HEK293 (cell line): ENCODE measurements around the gene MRGPRX3.
A peak's percentile ranks its signal among the peaks of the same experiment; 100 is the strongest.

Experiments used
- AEBP2 ChIP-seq: fragments of 450-650 bp; formaldehyde crosslinking; IDR thresholded peaks from 2 replicates; pipeline ENCODE4 v1.5.1; 2016; ENCODE audit warnings: missing biosample characterization, missing genetic modification characterization, borderline replicate concordance
- ATF2 ChIP-seq: fragments of 450-650 bp; formaldehyde crosslinking; IDR thresholded peaks from 2 replicates; pipeline ENCODE4 v1.5.1; 2016; ENCODE audit warnings: missing biosample characterization, missing genetic modification characterization, low read depth
- GFI1B ChIP-seq: fragments of 450-650 bp; formaldehyde crosslinking; IDR thresholded peaks from 2 replicates; pipeline ENCODE4 v1.5.1; 2016; ENCODE audit warnings: missing biosample characterization, missing genetic modification characterization
- GLI4 ChIP-seq: fragments of 450-650 bp; formaldehyde crosslinking; IDR thresholded peaks from 2 replicates; pipeline ENCODE4 v1.5.1; 2016; ENCODE audit warnings: missing biosample characterization, missing genetic modification characterization
- KLF10 ChIP-seq: fragments of 450-650 bp; IDR thresholded peaks from 2 replicates; pipeline ENCODE4 v1.5.1; 2018; ENCODE audit warnings: missing biosample characterization, mild to moderate bottlenecking, missing genetic modification characterization
- KLF8 ChIP-seq: fragments of 450-650 bp; formaldehyde crosslinking; IDR thresholded peaks from 2 replicates; pipeline ENCODE4 v1.5.1; 2016; ENCODE audit warnings: missing biosample characterization, missing genetic modification characterization
- MZF1 ChIP-seq: fragments of 450-650 bp; formaldehyde crosslinking; IDR thresholded peaks from 2 replicates; pipeline ENCODE4 v1.5.1; 2017; ENCODE audit warnings: missing biosample characterization, missing genetic modification characterization, borderline replicate concordance
- REPIN1 ChIP-seq: fragments of 450-650 bp; formaldehyde crosslinking; IDR thresholded peaks from 2 replicates; pipeline ENCODE4 v1.5.1; 2017; ENCODE audit warnings: missing biosample characterization, missing genetic modification characterization, low read depth
- SP3 ChIP-seq: fragments of 450-650 bp; formaldehyde crosslinking; IDR thresholded peaks from 2 replicates; pipeline ENCODE4 v1.5.1; 2016; ENCODE audit warnings: missing biosample characterization, missing genetic modification characterization
- SP7 ChIP-seq: fragments of 450-650 bp; formaldehyde crosslinking; IDR thresholded peaks from 2 replicates; pipeline ENCODE4 v1.5.1; 2016; ENCODE audit warnings: missing biosample characterization, missing genetic modification characterization
- TSHZ1 ChIP-seq: fragments of 450-650 bp; formaldehyde crosslinking; IDR thresholded peaks from 2 replicates; pipeline ENCODE4 v1.5.1; 2016; ENCODE audit warnings: missing biosample characterization, missing genetic modification characterization, borderline replicate concordance
- YY1 ChIP-seq: fragments of 450-650 bp; formaldehyde crosslinking; IDR thresholded peaks from 2 replicates; pipeline ENCODE4 v1.5.1; 2018; ENCODE audit warnings: missing biosample characterization, missing genetic modification characterization
- ZFP69B ChIP-seq: fragments of 450-650 bp; formaldehyde crosslinking; IDR thresholded peaks from 2 replicates; pipeline ENCODE4 v1.5.1; 2016; ENCODE audit warnings: missing biosample characterization, missing genetic modification characterization
- ZNF10 ChIP-seq: fragments of 450-650 bp; formaldehyde crosslinking; IDR thresholded peaks from 2 replicates; pipeline ENCODE4 v1.5.1; 2017; ENCODE audit warnings: missing biosample characterization, missing genetic modification characterization
- ZNF24 ChIP-seq: fragments of 450-650 bp; formaldehyde crosslinking; IDR thresholded peaks from 2 replicates; pipeline ENCODE4 v1.5.1; 2016; ENCODE audit warnings: missing biosample characterization, missing genetic modification characterization
- ZNF335 ChIP-seq: fragments of 450-650 bp; formaldehyde crosslinking; conservative IDR thresholded peaks from 2 replicates; pipeline ENCODE4 v1.5.1; 2016; ENCODE audit warnings: missing biosample characterization, missing genetic modification characterization
- ZNF518A ChIP-seq: fragments of 450-650 bp; formaldehyde crosslinking; conservative IDR thresholded peaks from 2 replicates; pipeline ENCODE4 v1.5.1; 2016; ENCODE audit warnings: low read depth, missing biosample characterization, missing genetic modification characterization
- ZNF580 ChIP-seq: fragments of 450-650 bp; formaldehyde crosslinking; IDR thresholded peaks from 2 replicates; pipeline ENCODE4 v1.5.1; 2016; ENCODE audit warnings: missing biosample characterization, missing genetic modification characterization
- ZNF623 ChIP-seq: fragments of 450-650 bp; formaldehyde crosslinking; IDR thresholded peaks from 2 replicates; pipeline ENCODE4 v1.5.1; 2016; ENCODE audit warnings: missing biosample characterization, missing genetic modification characterization
- ZNF692 ChIP-seq: fragments of 450-650 bp; formaldehyde crosslinking; IDR thresholded peaks from 2 replicates; pipeline ENCODE4 v1.5.1; 2016; ENCODE audit warnings: missing biosample characterization, missing genetic modification characterization
- ZNF76 ChIP-seq: fragments of 450-650 bp; formaldehyde crosslinking; IDR thresholded peaks from 2 replicates; pipeline ENCODE4; 2016; ENCODE audit warnings: low read depth, missing biosample characterization, missing genetic modification characterization, borderline replicate concordance
- ZSCAN30 ChIP-seq: fragments of 450-650 bp; IDR thresholded peaks from 2 replicates; pipeline ENCODE4 v1.5.1; 2018; ENCODE audit warnings: missing biosample characterization, mild to moderate bottlenecking, missing genetic modification characterization, moderate library complexity
- ZSCAN5A ChIP-seq: fragments of 450-650 bp; formaldehyde crosslinking; IDR thresholded peaks from 2 replicates; pipeline ENCODE4 v1.5.1; 2016; ENCODE audit warnings: missing biosample characterization, missing genetic modification characterization

The MRGPRX3 gene

GRCh38 chr11:18105802-18106574, 26.4 kb upstream of the MRGPRX3 start, which contains the start of gene SAAL1 (continued):
- TF ChIP-seq TSHZ1 (tag by site-specific recombination): 0 out of 2 replicates have a peak, but pooled peaks have one; percentile 12
- peak; percentile 68; the same call in 1 of the 2 replicates for TF ChIP-seq REPIN1 (tag by site-specific recombination)
- peak; percentile 75 for TF ChIP-seq ZNF24 (tag by site-specific recombination)
- no peak for TF ChIP-seq ZNF10 (tag by site-specific recombination)
- 0 out of 2 replicates have a peak, but pooled peaks have one; percentile 32 for TF ChIP-seq KLF10 (tag by site-specific recombination)
- TF ChIP-seq GLI4 (tag by site-specific recombination): 0 out of 2 replicates have a peak, but pooled peaks have one; percentile 40
- peak; percentile 71; the same call in 1 of the 2 replicates for TF ChIP-seq ZSCAN5A (tag by site-specific recombination)
- peak; percentile 80; the same call in 1 of the 2 replicates for TF ChIP-seq ZNF580 (tag by site-specific recombination)
- TF ChIP-seq GFI1B (tag by site-specific recombination): no peak
- peak; percentile 81; the same call in 1 of the 2 replicates for TF ChIP-seq ZNF76 (tag by site-specific recombination)
- no peak for TF ChIP-seq ZNF623
- TF ChIP-seq AEBP2 (tag by site-specific recombination): no peak
- peak; percentile 74 for TF ChIP-seq KLF8 (tag by site-specific recombination)
- peak; percentile 63 for TF ChIP-seq YY1
- peak; percentile 42; the same call in 1 of the 2 replicates for TF ChIP-seq ZSCAN30
- peak; percentile 96 for TF ChIP-seq ZNF335 (tag by site-specific recombination)
- 0 out of 2 replicates have a peak, but pooled peaks have one; percentile 46 for TF ChIP-seq ZFP69B
- TF ChIP-seq ZNF518A (tag by site-specific recombination): peak; percentile 68; the same call in 1 of the 2 replicates
- peak; percentile 51 for TF ChIP-seq SP3 (tag by site-specific recombination)
- peak; percentile 71 for TF ChIP-seq ZNF692 (tag by site-specific recombination)
- TF ChIP-seq ATF2: no peak
- TF ChIP-seq MZF1 (tag by site-specific recombination): peak; percentile 31; the same call in 1 of the 2 replicates
- TF ChIP-seq SP7: peak; percentile 81
